Smooth muscle cell of the coronary artery (primary cell): Measurements from ENCODE around the gene MAGT1. TPM values are rescaled to one million over a fixed set of nuclear protein-coding genes. Genes with fewer than 3 reads are reported as not detected.

Source experiments
- total RNA-seq: library from RNA; depleted of rRNA; stranded (reverse); fragments of >200 nt; gene quantifications from 2 replicates; pipeline ENCODE4 v1.2.3, GENCODE V29; 2014; ENCODE audit warnings: low replicate concordance

The MAGT1 gene
- 160 and 328 TPM in 2 replicates for total RNA-seq

DNA sequence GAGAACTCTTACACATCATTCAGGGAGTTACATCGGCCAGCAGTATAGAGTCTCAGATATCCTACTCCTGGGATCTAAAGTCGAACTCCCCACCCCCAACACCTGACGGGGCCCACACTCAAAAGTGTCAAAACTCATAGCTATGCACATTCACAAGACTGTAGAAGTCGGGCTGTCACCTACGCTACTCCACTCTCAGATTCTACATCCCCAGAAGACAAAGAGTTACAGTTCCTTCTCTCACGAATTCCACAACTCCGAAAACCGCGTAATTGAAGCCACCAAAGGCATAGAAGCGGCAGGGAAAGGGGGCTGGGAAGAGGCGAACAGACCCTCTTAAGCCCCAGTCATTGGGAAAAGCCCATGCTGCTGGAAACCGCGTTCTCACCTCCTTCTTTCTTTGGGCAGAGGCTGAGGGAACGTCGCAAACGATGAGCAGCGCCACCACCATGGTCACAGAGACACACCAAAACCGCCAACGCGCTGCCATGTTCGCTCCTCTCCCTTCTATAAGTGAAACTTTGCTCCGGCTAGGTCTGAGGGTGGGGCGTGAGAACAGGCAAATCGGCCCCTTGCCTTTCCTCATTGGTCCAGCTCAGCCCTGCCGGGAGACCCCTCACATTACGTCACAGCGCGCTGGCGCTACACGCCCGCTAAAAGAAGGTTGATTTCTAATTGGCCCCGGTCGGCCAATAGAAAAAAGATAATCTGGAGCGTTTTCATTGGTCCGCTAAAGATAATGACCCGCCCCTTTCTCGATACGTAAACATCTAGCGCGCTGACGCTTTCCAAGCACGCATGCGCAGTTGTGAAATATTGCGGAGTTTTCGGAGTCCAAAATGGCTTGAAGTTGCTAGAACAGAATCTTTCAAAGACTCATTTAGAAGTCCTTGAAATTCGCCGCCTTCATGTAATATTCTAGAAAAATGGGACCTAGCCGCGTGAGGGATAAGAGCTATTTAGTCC, at the start of gene MAGT1:
Gene MAGT1, minus strand, starts transcription at position 515 of the 966 bp plus-strand sequence. Its CDS starts 25 bp downstream, at position 490.

GRCh38 chrX:77910108-77910840, 15.0 kb upstream of the MAGT1 start, which contains the start of gene ATP7A:
ATP7A (plus strand) TSS chrX:77910693; CDS start chrX:77971642, 60,949 bp downstream.

DNA sequence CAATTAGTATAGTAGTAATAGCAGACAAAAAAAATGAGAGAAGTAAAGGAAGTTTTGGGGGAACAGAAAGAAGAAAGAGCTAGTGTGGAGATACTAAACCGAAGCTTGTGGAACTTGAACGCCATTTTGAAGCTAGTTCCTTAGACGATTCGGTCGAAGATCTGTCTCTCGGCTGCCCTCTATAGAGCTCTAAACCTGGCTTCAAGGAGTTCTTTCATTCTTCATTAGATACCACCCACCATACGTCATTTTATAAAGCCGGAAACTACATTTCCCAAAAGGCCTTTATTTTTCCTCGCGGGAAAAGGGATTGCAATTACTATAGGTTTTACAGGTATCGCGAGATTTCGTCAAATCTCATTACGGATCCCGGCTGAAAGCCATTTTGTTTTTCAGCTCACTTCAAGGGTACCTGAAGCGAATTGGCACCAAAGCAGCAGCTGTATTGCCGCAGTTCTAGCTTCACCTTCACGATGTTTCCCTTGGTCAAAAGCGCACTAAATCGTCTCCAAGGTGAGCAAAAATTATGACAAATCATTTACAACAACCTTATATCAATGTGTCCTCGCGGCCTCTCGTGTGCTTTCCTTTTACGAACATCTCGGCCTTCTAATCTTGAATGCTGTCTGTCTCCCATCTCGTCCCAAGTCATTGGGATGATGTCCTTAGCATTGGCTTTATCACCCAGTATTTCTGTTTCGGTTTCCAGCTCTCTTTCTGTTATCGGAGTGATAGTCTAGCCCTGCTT, 4.0 kb upstream of the MAGT1 start, which contains the start of gene COX7B:
Gene COX7B, plus strand, starts transcription at position 388 of the 748 bp plus-strand sequence. Its CDS starts 86 bp downstream, at position 474.

DNA sequence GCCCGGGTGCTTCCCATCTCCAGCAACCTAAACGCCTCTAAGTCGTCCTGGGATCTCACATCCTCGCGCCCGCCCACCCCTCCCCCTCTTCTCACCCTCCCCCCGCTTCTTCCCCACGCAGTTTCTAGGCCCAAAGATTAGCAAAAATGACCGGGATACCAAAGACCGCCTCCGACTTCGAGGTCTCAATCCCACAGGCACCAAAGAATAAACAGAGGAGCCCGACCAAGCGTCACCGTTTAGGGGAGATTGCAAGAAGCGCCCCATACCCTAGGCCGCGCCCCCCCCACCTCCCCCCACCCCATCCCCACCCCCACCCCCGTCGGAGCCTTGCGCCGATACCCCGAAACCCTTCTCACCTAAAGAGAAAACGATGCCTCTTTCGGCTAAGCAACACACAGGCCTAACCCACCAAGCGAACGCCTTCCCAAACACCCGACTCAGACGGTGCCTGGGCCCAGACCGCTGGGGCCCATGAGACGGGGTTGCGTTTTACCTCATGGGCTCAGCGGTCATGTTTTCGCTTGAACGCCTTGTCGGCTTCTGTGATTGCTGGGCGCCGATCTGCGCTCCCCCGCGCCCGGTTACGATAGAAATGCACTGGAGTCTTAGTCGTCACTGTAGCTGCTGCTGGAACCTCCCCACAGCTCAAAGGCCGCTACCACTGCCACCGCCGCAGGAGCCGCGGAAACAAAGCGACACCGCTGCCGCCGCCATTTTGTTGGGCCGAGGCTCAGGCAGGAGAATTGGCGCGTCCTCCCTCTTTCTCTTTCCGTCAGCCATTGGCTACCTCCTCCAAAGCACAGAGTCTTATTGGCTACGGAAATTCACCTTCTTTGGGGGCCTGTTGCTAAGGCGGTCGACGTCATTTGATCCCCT, 109.5 kb downstream of the MAGT1 start, which contains the start of gene ATRX:
Gene ATRX, minus strand, starts transcription at position 731 of the 879 bp plus-strand sequence. Its CDS starts 215 bp downstream, at position 516.

Other genes starting within 250 kb of the MAGT1 start
- gene ATRX, start 109.2 kb downstream of the MAGT1 start, total RNA-seq = 61.6 and 68.1 TPM in 2 replicates
- 500 and 576 TPM in 2 replicates for gene COX7B, start 4.0 kb upstream of the MAGT1 start, total RNA-seq
- 7.7 and 12.9 TPM in 2 replicates for gene ATP7A, start 15.3 kb upstream of the MAGT1 start, total RNA-seq
- gene PGAM4, start 74.2 kb upstream of the MAGT1 start, total RNA-seq = not detected in 2 replicates
- 229 and 358 TPM in 2 replicates for gene PGK1, start 208.8 kb upstream of the MAGT1 start, total RNA-seq
- gene TAF9B, start 244.2 kb upstream of the MAGT1 start, total RNA-seq = 8.8 and 12.9 TPM in 2 replicates